Measurements from ENCODE around the gene DENND4C. TPM values are rescaled to one million over a fixed set of nuclear protein-coding genes. Genes with fewer than 3 reads are reported as not detected.
A peak's percentile ranks its signal among the peaks of the same experiment; 100 is the strongest.
"Not testable (repeated sequence)": the region's sequence is repeated elsewhere in the genome, so short reads cannot be mapped to it uniquely, and the experiment has no call there.

Gene DENND4C
- total RNA-seq, 2 experiments from 2014 or later, result 28.8 to 38.6 TPM

GRCh38 chr9:19373527-19373926 lies 143.0 kb downstream of the DENND4C start:
- no peaks in the 10 kb centered on the region for H3K9me3 Mint-ChIP-seq (ENCODE audit: low read depth)
- DNase-seq (no peak), ATAC-seq (no peak)
- no peaks in the 10 kb centered on the region for H3K27me3 Mint-ChIP-seq
- H3K36me3 Mint-ChIP-seq, result peaks cover 52% of the 10 kb centered on the region
- peaks cover 36% of the 10 kb centered on the region for H3K4me1 Mint-ChIP-seq
- H3K27ac Mint-ChIP-seq, result no peak overlapping the region
- CTCF ChIA-PET, result no interaction called here
- no peak overlapping the region for H3K4me3 Mint-ChIP-seq

GRCh38 chr9:19375538-19375937 lies 145.0 kb downstream of the DENND4C start:
- CTCF ChIA-PET, result interaction anchor here (0.8 to 1.3 kb wide), 3 partner anchors 22 to 326 kb away, joined by 3 to 6 read pairs (median 3); partner anchors contain the start of gene RRAGA
- DNase-seq (no peak), ATAC-seq (no peak)
- peaks cover 42% of the 10 kb centered on the region for H3K4me1 Mint-ChIP-seq
- peak overlapping the region; percentile 63 for H3K27ac Mint-ChIP-seq
- no peaks in the 10 kb centered on the region for H3K27me3 Mint-ChIP-seq
- H3K9me3 Mint-ChIP-seq (ENCODE audit: low read depth), result no peaks in the 10 kb centered on the region
- peaks cover 68% of the 10 kb centered on the region for H3K36me3 Mint-ChIP-seq
- H3K4me3 Mint-ChIP-seq, result no peak overlapping the region

DNA sequence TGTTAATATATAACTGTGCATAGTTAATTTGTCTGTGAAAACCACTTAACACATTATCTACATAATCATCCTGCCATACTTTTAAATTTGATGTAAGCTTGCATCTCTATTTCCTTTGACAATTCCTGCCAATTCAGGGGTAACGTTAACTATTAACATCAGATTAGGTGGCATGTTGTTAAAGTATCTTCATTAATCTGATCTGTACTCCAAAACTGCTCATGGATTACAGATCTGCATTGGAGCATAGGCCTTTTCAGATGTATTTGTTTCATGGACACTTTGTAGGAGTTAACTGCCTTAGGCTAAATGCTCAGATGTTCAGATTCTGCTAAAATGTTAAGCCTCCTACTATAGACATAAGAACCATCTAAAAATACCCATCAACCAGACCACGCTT lies 146.4 kb downstream of the DENND4C start:
- CTCF ChIA-PET, result interaction anchor here (1.5 kb wide), 1 partner anchor 80 kb away, joined by 6 read pairs; no protein-coding TSS in a partner anchor

GRCh38 chr9:19378164-19378563 lies 147.7 kb downstream of the DENND4C start:
- Mint-ChIP-seq H3K4me3 (peak overlapping the region; percentile 99), H3K4me1 (peaks cover 57% of the 10 kb centered on the region), H3K36me3 (peaks cover 66% of the 10 kb centered on the region), H3K9me3 (ENCODE audit: low read depth) (no peaks in the 10 kb centered on the region), H3K27ac (peak overlapping the region; percentile 69), H3K27me3 (no peaks in the 10 kb centered on the region)
- ATAC-seq, result no peak
- CTCF ChIA-PET, result no interaction called here
- DNase-seq, result no peak

More for the DNA sequence above, 146.4 kb downstream of the DENND4C start:
- ATAC-seq, result no peak
- Mint-ChIP-seq H3K4me3 (peak overlapping the region; percentile 99), H3K36me3 (peaks cover 68% of the 10 kb centered on the region), H3K9me3 (ENCODE audit: low read depth) (no peaks in the 10 kb centered on the region), H3K27ac (peak overlapping the region; percentile 34), H3K4me1 (peaks cover 52% of the 10 kb centered on the region), H3K27me3 (no peaks in the 10 kb centered on the region)
- no peak for DNase-seq

DNA sequence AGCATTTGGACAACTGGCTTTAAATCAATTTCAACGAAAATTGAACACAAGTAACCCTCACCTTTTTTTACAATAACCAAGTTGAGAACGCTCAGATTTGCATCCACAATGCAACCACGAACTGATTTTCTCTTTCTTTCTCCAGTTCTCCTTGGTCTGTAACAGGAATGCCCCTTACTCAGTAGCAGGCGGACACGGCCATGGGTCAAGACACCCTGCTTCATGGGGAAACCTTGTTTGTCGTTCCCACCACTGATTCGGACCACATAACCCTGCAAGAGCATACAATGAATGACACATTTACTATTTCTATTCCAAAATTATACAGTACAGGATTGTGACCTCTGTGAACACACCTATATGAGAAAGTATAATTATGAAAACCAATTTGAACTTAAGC lies 148.2 kb downstream of the DENND4C start:
- no peaks in the 10 kb centered on the region for H3K9me3 Mint-ChIP-seq (ENCODE audit: low read depth)
- ATAC-seq (no peak), DNase-seq (no peak)
- peak overlapping the region; percentile 99 for H3K4me3 Mint-ChIP-seq
- peaks cover 61% of the 10 kb centered on the region for H3K36me3 Mint-ChIP-seq
- H3K27ac Mint-ChIP-seq, result peak overlapping the region; percentile 97
- H3K27me3 Mint-ChIP-seq, result no peaks in the 10 kb centered on the region
- CTCF ChIA-PET, result no interaction called here
- peaks cover 57% of the 10 kb centered on the region for H3K4me1 Mint-ChIP-seq

- H3K4me3 Mint-ChIP-seq, result peak overlapping the region; percentile 99
- no peak for ATAC-seq
- DNase-seq, result no peak
- H3K27me3 Mint-ChIP-seq, result no peaks in the 10 kb centered on the region
- peak overlapping the region; percentile 97 for H3K27ac Mint-ChIP-seq
- peaks cover 54% of the 10 kb centered on the region for H3K4me1 Mint-ChIP-seq
- CTCF ChIA-PET, result interaction anchor here (1.3 to 1.9 kb wide), 3 partner anchors 8 to 205 kb away, joined by 3 to 5 read pairs (median 4); no protein-coding TSS in a partner anchor
- H3K9me3 Mint-ChIP-seq (ENCODE audit: low read depth), result no peaks in the 10 kb centered on the region
- H3K36me3 Mint-ChIP-seq, result peaks cover 56% of the 10 kb centered on the region
These were observed 148.8 kb downstream of the DENND4C start for GRCh38 chr9:19379283-19379682.

DNA sequence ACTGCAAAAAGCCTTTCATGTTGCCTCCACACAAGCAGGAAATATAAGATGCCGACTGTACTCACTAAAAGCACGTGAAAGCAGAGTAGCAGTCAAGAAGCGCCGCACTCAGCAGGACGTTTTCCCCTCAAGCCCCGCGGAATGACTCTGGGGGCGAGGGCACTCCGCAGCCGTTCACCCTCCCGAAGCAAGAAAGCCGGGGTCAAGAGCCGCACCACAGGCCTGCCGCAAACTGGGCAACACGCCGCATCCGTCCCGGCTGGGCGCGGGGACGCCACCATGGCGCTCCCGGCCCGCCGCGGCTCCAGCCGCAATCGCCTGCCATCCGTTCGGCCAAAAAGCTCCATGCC lies 149.2 kb downstream of the DENND4C start:
- CTCF ChIA-PET, result interaction anchor here (1.0 to 1.9 kb wide), 5 partner anchors 9 to 205 kb away, joined by 3 to 6 read pairs (median 4); no protein-coding TSS in a partner anchor
- H3K9me3 Mint-ChIP-seq (ENCODE audit: low read depth), result no peaks in the 10 kb centered on the region
- DNase-seq, result no peak
- peaks cover 52% of the 10 kb centered on the region for H3K36me3 Mint-ChIP-seq
- no peaks in the 10 kb centered on the region for H3K27me3 Mint-ChIP-seq
- peak; percentile 52 for ATAC-seq
- H3K27ac Mint-ChIP-seq, result peak overlapping the region; percentile 97
- peaks cover 50% of the 10 kb centered on the region for H3K4me1 Mint-ChIP-seq
- H3K4me3 Mint-ChIP-seq, result peak overlapping the region; percentile 99

DNA sequence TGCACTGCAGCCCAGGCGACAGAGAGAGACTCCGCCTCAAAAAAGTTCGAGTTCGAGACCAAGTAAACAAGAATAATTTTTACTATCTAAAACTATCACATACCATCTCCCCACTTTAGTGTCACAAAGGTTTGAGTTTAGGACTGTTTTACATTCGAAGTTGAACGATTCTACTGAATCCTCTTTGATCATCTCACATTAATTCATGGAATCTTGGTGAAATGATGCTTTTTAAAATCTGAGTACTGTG lies 150.3 kb downstream of the DENND4C start:
- DNase-seq (no peak), ATAC-seq (no peak)
- Mint-ChIP-seq H3K36me3 (peaks cover 45% of the 10 kb centered on the region), H3K9me3 (ENCODE audit: low read depth) (no peaks in the 10 kb centered on the region), H3K4me1 (peaks cover 44% of the 10 kb centered on the region), H3K27me3 (no peaks in the 10 kb centered on the region), H3K4me3 (peak overlapping the region; percentile 99), H3K27ac (peak overlapping the region; percentile 97)
- CTCF ChIA-PET, result interaction anchor here (1.9 kb wide), 2 partner anchors 76 to 206 kb away, joined by 4 to 5 read pairs; no protein-coding TSS in a partner anchor

DNA sequence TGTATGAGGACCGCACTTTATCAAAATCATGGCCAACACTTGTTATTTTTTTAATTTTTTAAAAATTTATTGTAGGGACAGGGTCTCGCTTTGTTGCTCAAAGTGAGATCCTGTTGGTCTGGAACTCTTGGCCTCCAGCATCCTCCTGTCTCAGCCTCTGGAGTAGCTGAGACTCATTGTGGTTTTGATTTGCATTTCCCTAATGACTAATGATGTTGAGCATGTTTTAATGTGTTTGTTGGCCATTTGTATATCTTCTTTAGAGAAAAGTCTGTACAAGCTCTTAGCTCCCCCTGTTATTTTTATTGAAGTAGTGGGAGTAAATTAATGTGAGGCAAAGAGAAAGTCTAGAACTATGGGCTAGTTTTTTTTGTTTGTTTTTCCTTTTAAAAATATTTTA lies 151.2 kb downstream of the DENND4C start:
- DNase-seq, result no peak
- CTCF ChIA-PET, result no interaction called here
- no peak overlapping the region for H3K4me3 Mint-ChIP-seq

DNA sequence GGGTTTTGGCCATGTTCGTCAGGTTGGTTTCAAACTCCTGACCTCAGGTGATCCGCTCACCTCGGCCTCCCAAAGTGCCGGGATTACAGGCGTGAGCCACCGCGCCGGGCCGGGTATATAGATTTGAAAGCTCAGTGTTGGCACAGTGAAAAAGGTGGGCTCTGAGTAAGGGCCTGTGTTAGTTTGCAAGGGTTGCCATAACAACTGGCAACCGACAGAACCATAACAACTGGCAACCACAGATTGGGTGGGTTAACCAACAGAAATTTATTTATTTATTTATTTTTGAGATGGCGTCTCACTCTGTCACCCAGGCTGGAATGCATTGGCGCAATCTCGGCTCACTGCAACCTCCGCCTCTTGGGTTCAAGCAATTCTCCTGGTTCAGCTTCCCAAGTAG lies 154.7 kb downstream of the DENND4C start:
- ATAC-seq; H3K27ac Mint-ChIP-seq; H3K9me3 Mint-ChIP-seq (ENCODE audit: low read depth); CTCF ChIA-PET; H3K36me3 Mint-ChIP-seq; DNase-seq; H3K4me3 Mint-ChIP-seq; H3K27me3 Mint-ChIP-seq: not testable (repeated sequence)
- H3K4me1 Mint-ChIP-seq, result peaks cover 18% of the 10 kb centered on the region

More for the DNA sequence above, 151.2 kb downstream of the DENND4C start:
- Mint-ChIP-seq H3K27ac (no peak overlapping the region), H3K27me3 (no peaks in the 10 kb centered on the region), H3K9me3 (ENCODE audit: low read depth) (no peaks in the 10 kb centered on the region), H3K4me1 (peaks cover 36% of the 10 kb centered on the region), H3K36me3 (peaks cover 36% of the 10 kb centered on the region)
- no peak for ATAC-seq

DNA sequence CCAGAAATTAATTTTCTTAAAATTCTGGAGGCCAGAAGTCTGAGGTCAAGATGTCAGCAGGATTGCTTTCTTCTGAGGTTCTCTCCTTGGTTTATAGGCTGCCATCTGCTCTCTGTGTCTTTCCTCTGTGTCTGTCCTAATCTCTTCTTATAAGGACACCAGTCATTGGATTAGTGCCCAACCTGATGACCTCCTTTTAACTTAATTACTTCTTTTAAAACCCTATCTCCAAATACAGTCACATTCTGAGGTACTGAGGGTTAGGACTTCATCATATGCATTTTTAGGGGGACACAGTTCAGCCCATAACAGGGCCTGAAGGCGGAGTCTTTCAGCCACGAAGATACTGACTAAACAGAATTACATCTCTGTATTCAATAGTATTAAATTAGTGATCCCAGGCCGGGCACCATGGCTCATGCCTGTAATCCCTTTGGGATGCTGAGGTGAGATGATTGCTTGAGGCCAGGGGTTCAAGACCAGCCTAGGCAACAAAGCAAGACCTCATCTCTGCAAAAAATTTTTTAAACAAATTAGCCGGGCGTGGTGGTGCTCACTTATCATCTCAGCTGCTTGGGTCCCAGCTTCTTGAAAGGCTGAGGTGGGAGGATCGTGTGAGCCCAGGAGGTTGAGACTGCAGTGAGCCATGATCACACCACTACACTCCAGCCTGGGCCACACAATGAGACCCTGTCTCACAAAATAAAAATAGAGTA lies 155.5 kb downstream of the DENND4C start:
- Mint-ChIP-seq H3K36me3 (peaks cover 4% of the 10 kb centered on the region), H3K27me3 (peaks cover 12% of the 10 kb centered on the region), H3K4me3 (no peak overlapping the region), H3K4me1 (peaks cover 13% of the 10 kb centered on the region), H3K9me3 (ENCODE audit: low read depth) (no peaks in the 10 kb centered on the region), H3K27ac (no peak overlapping the region)
- ATAC-seq, result no peak
- DNase-seq, result no peak
- CTCF ChIA-PET, result no interaction called here

DNA sequence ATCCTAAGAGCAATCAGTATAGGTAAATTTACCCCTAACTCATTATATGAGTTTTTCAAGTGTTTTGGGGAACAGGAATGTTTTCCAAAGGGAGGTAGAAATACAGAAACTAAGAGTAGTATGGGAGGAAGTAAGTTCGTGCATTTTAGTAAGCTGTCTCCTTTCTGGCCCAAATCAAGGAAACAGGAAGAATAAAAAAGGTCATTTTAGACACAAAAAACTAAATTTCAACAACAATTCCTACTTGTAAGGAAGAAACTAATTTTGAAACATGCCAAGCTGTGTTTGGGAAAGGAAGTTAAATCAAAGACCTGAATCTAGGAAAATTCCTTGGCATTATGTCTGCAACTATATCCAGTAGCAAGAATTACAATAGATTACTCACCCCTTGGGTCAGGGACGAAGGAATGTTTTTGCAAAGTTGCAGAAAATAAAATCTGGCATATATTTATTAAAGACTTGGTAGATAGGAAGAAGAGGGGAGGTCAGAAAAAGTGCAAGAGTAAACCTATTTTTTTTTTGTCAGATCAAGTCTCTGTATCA lies 156.1 kb downstream of the DENND4C start:
- H3K9me3 Mint-ChIP-seq (ENCODE audit: low read depth), result no peaks in the 10 kb centered on the region
- H3K4me1 Mint-ChIP-seq, result peaks cover 8% of the 10 kb centered on the region
- no peak overlapping the region for H3K4me3 Mint-ChIP-seq
- no peak overlapping the region for H3K27ac Mint-ChIP-seq
- CTCF ChIA-PET, result no interaction called here
- peaks cover 13% of the 10 kb centered on the region for H3K27me3 Mint-ChIP-seq
- H3K36me3 Mint-ChIP-seq, result peaks cover 4% of the 10 kb centered on the region
- DNase-seq (no peak), ATAC-seq (no peak)

DNA sequence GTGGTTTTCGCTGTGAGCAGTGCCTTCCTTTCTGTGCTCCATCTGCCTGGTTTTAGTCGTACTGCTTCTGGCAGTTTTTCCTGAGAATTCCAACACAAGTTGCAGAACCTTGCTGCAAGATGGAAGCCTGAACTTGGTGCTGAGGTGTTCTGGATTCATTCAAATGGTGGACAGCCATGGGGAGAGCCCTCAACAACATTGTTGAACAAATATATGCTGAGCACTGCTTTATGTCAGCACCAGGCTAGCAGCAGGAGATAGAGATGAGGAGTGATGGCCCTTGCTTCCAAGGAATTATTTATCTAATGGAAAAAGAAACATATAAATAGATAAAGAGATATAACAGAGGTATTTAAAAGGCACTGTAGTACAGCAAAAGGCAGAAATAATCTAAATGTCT lies 156.8 kb downstream of the DENND4C start:
- peaks cover 13% of the 10 kb centered on the region for H3K27me3 Mint-ChIP-seq
- ATAC-seq (no peak), DNase-seq (no peak)
- CTCF ChIA-PET, result no interaction called here
- no peak overlapping the region for H3K27ac Mint-ChIP-seq
- H3K36me3 Mint-ChIP-seq, result peaks cover 2% of the 10 kb centered on the region
- H3K4me1 Mint-ChIP-seq, result peaks cover 3% of the 10 kb centered on the region
- no peaks in the 10 kb centered on the region for H3K9me3 Mint-ChIP-seq (ENCODE audit: low read depth)
- H3K4me3 Mint-ChIP-seq, result no peak overlapping the region

- H3K36me3 Mint-ChIP-seq; DNase-seq; H3K4me1 Mint-ChIP-seq; H3K4me3 Mint-ChIP-seq; CTCF ChIA-PET; ATAC-seq; H3K27ac Mint-ChIP-seq; H3K9me3 Mint-ChIP-seq (ENCODE audit: low read depth): not testable (repeated sequence)
- H3K27me3 Mint-ChIP-seq, result peaks cover 16% of the 10 kb centered on the region
These were observed 159.0 kb downstream of the DENND4C start for GRCh38 chr9:19389539-19389938.
